Small intestine (tissue), 16 donors: ENCODE data around the gene OTUD7B. TPM values are rescaled to one million over a fixed set of nuclear protein-coding genes. Genes with fewer than 3 reads are reported as not detected.
"Not testable (repeated sequence)": the region's sequence is repeated elsewhere in the genome, so short reads cannot be mapped to it uniquely, and the experiment has no call there.

ENCODE experiments used
- DNase-seq, 2 donors: peaks; one replicate each; pipeline versions ENCODE4 v3.0.0 to v3.0.0-alpha.2; 2013
- FAIRE-seq: peaks from 2 replicates; lab custom pipeline; 2012; peaks lifted over from hg19 to GRCh38; lab: Jason Lieb, UNC
- H3K27ac ChIP-seq, 3 donors: one replicate each; pipeline ENCODE4 v1.5.1; 2013; ENCODE audit warnings: low read length in 2 of 3, mild to moderate bottlenecking in 2 of 3, control low read depth in 1 of 3, inconsistent platforms in 1 of 3, low read depth in 1 of 3, moderate library complexity in 1 of 3
- H3K27me3 ChIP-seq, 3 donors: one replicate each; pipeline ENCODE4 v1.6.1; 2013; ENCODE audit warnings: low read length in 3 of 3, inconsistent platforms in 1 of 3; ENCODE audit not compliant: control insufficient read depth in 3 of 3, insufficient read depth in 3 of 3
- H3K36me3 ChIP-seq, 3 donors: one replicate each; pipeline ENCODE4 v1.6.1; 2013; ENCODE audit warnings: low read length in 3 of 3, inconsistent platforms in 1 of 3, low read depth in 1 of 3, mild to moderate bottlenecking in 1 of 3, moderate library complexity in 1 of 3; ENCODE audit not compliant: control insufficient read depth in 3 of 3, insufficient read depth in 2 of 3
- H3K4me1 ChIP-seq, 3 donors: one replicate each; pipeline ENCODE4 v1.6.1; 2013; ENCODE audit warnings: low read length in 2 of 3, inconsistent platforms in 1 of 3, low read depth in 1 of 3, mild to moderate bottlenecking in 1 of 3, moderate library complexity in 1 of 3; ENCODE audit not compliant: control insufficient read depth in 3 of 3, insufficient read depth in 2 of 3
- H3K4me3 ChIP-seq, 3 donors: one replicate each; pipeline ENCODE4 v1.5.1; 2013; ENCODE audit warnings: low read length in 3 of 3, control low read depth in 1 of 3, inconsistent platforms in 1 of 3, low read depth in 1 of 3, mild to moderate bottlenecking in 1 of 3, moderate library complexity in 1 of 3
- H3K9me3 ChIP-seq, 2 donors: one replicate each; pipeline ENCODE4 v1.6.1; 2013; ENCODE audit warnings: low read depth in 1 of 2, low read length in 1 of 2; ENCODE audit not compliant: control insufficient read depth in 2 of 2, insufficient read depth in 1 of 2
- WGBS, 3 donors: extraction: QIAGEN DNeasy Blood & Tissue Kit; methylation state at CpG; one replicate each; pipeline ENCODE4 v1.1.7; 2013; 5-methylcytosine and 5-hydroxymethylcytosine counted together
- long read RNA-seq, 10 donors: transcript quantifications; one replicate each; lab custom pipeline, GENCODE V29; 2026
- polyA plus RNA-seq, 4 donors: library from polyadenylated mRNA; stranded (reverse) in 3 of 4; unstranded in 1 of 4; fragments of 200-250 nt in 3 of 4; fragments of 120-200 nt in 1 of 4; gene quantifications; one replicate each; pipeline versions ENCODE4 v1.2.1 to v1.2.3, GENCODE V29; 2013
- donor health status: healthy with polysubstance abuse.
- donor health status: control.
- donor health status: control.
- donor health status: Bipolar disorder and iron deficiency.
- donor health status: healthy.

Gene OTUD7B
- polyA plus RNA-seq: 10 to 100 TPM in 1 of 4 donors, 1 to 10 TPM in 3; 5.1 to 16.8 (median 6.2) TPM
- long read RNA-seq, donor 1: 0 reads
- long read RNA-seq, donor 2: 0 reads
- long read RNA-seq, donor 3, full-length matches to known transcripts: 1 of 1 reads
- long read RNA-seq, donor 3, partial matches to known transcripts: 0 of 1 reads
- long read RNA-seq, donor 3, other reads (novel, unspliced or antisense): 0 of 1 reads
- long read RNA-seq, donor 4: 0 reads
- long read RNA-seq, donor 5: 0 reads
- long read RNA-seq, donor 6: 0 reads
- long read RNA-seq, donor 7: 0 reads
- long read RNA-seq, donor 8: 0 reads
- long read RNA-seq, donor 9: 0 reads
- long read RNA-seq, donor 10, full-length matches to known transcripts: 2 of 2 reads
- long read RNA-seq, donor 10, partial matches to known transcripts: 0 of 2 reads
- long read RNA-seq, donor 10, other reads (novel, unspliced or antisense): 0 of 2 reads

GRCh38 chr1:150010393-150011115 lies at the start of gene OTUD7B:
Gene OTUD7B (minus strand): TSS chr1:150010726. CDS start chr1:149977510, 33,216 bp downstream.
- FAIRE-seq: no peak

GRCh38 chr1:150060260-150060659 lies 49.7 kb upstream of the OTUD7B start:
- no peak for FAIRE-seq
- WGBS, 3 donors: 57 to 64% (median 60%) methylated on average over 4 of the region's 4 CpGs
- H3K27ac ChIP-seq: no peak overlapping the region

More at GRCh38 chr1:150010393-150011115, at the start of gene OTUD7B:
- DNase-seq: peak; percentile 89 to 96
- Histone ChIP-seq H3K27ac (peak within 1 kb of the TSS; percentile 87 to 98 (median 93)), H3K4me1 (peaks cover 2 to 27% (median 4%) of the 10 kb centered on the region in 3 donors), H3K9me3 (no peaks in the 10 kb centered on the region), H3K4me3 (peak within 1 kb of the TSS; percentile 69 to 97 (median 85)), H3K27me3 (no peaks in the 10 kb centered on the region), H3K36me3 (no peaks in the 10 kb centered on the region)
- 0 to 1% (median 1%) methylated on average over 51 to 59 of the region's 59 CpGs for WGBS, 3 donors

DNA sequence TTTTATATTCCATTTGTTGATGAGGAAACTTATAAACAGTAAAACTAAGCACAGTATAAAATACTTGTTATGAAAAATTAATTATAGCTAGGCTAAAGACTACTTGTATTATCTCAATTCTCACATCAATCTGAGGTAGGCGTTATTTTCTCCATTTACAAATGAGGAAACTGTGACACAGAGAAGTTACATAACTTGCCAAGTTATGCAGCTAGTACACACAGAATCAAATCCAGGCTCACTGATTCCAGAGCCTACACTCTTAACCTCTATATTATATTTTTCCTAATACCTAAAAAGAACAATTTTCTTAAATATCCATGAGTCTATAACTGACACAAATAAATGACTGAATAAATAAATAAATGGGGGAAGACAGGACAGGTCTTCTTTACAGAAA lies 45.9 kb upstream of the OTUD7B start:
- Histone ChIP-seq H3K4me1 (no peaks in the 10 kb centered on the region), H3K9me3 (no peaks in the 10 kb centered on the region), H3K27me3 (no peaks in the 10 kb centered on the region), H3K27ac (no peak overlapping the region), H3K4me3 (no peak overlapping the region), H3K36me3 (no peaks in the 10 kb centered on the region)
- no peak for DNase-seq
- whole genome bisulfite sequencing, 3 donors: 82 to 85% (median 84%) methylated on average over 1 of the region's 1 CpG
- FAIRE-seq: no peak

More at GRCh38 chr1:150060260-150060659, 49.7 kb upstream of the OTUD7B start:
- DNase-seq: no peak
- Histone ChIP-seq H3K4me3 (no peak overlapping the region), H3K27me3 (no peaks in the 10 kb centered on the region), H3K36me3 (no peaks in the 10 kb centered on the region), H3K9me3 (no peaks in the 10 kb centered on the region), H3K4me1 (no peaks in the 10 kb centered on the region)

- 92 to 94% (median 94%) methylated on average over 4 of the region's 4 CpGs for WGBS, 3 donors
- H3K27me3 ChIP-seq, H3K36me3 ChIP-seq, H3K4me3 ChIP-seq, H3K27ac ChIP-seq, H3K4me1 ChIP-seq, DNase-seq, H3K9me3 ChIP-seq, FAIRE-seq: not testable (repeated sequence)
Measured at GRCh38 chr1:150055507-150055906, 45.0 kb upstream of the OTUD7B start.

DNA sequence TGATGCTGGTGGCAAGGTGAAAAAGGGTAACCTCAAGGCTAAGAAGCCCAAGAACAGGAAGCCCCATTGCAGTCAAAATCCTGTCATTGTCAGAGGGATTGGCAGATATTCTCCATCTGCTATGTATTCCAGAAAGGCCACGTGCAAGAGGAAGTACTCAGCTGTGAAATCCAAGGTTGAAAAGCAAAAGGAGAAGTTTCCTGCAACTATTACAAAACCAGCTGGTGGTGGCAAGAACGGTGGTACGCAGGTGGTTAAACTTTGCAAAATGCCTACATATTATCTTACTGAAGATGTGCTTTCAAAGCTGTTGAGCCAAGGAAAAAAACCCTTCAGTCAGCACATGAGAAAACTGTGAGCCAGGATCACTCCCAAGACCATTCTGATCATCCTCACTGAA lies 43.4 kb upstream of the OTUD7B start:
- FAIRE-seq (no peak), DNase-seq (no peak)
- 58 to 61% (median 58%) methylated on average over 3 of the region's 3 CpGs for WGBS, 3 donors
- Histone ChIP-seq H3K27ac (no peak overlapping the region), H3K4me3 (no peak overlapping the region), H3K9me3 (no peaks in the 10 kb centered on the region), H3K4me1 (no peaks in the 10 kb centered on the region), H3K27me3 (no peaks in the 10 kb centered on the region), H3K36me3 (no peaks in the 10 kb centered on the region)

DNA sequence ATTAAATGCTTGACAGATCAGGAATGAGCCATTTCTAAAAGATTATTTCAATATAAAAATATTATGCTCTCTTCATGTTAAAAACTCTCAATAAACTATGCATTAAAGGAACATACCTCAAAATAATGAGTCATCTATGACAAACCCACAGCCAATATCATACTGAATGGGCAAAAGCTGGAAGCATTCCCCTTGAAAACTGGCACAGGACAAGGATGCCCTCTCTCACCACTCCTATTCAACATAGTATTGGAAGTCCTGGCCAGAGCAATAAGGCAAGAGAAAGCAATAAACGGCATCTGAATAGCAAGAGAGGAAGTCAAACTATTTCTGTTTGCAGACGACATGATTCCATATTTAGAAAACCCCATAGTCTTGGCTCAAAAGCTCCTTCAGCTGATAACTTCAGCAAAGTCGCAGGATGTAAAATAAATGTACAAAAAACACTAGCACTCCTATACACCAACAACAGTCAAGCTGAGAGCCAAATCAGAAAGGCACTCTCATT lies 41.4 kb upstream of the OTUD7B start:
- H3K4me3 ChIP-seq, H3K4me1 ChIP-seq, FAIRE-seq, H3K9me3 ChIP-seq, H3K27me3 ChIP-seq, H3K36me3 ChIP-seq, H3K27ac ChIP-seq, DNase-seq: not testable (repeated sequence)
- 47 to 74% (median 58%) methylated on average over 3 of the region's 3 CpGs for WGBS, 3 donors

- Histone ChIP-seq H3K27me3 (no peaks in the 10 kb centered on the region), H3K4me3 (no peak overlapping the region), H3K27ac (no peak overlapping the region), H3K36me3 (no peaks in the 10 kb centered on the region), H3K9me3 (no peaks in the 10 kb centered on the region), H3K4me1 (no peaks in the 10 kb centered on the region)
- 50 to 62% (median 58%) methylated on average over 7 of the region's 7 CpGs for WGBS, 3 donors
- FAIRE-seq (no peak), DNase-seq (no peak)
Measured at GRCh38 chr1:150051089-150051373, 40.5 kb upstream of the OTUD7B start.

GRCh38 chr1:150049926-150050325 lies 39.4 kb upstream of the OTUD7B start:
- Histone ChIP-seq H3K4me3 (no peak overlapping the region), H3K4me1 (no peaks in the 10 kb centered on the region), H3K27ac (no peak overlapping the region), H3K36me3 (no peaks in the 10 kb centered on the region), H3K27me3 (no peaks in the 10 kb centered on the region), H3K9me3 (no peaks in the 10 kb centered on the region)
- DNase-seq: no peak
- FAIRE-seq: no peak
- WGBS, 3 donors: 82 to 95% (median 86%) methylated on average over 2 of the region's 2 CpGs
